SU-DHL-6 (cell line): Measurements from ENCODE around the gene GPSM1.

Source experiments
- CTCF ChIP-seq: fragments of 200-600 bp; sonication (generic); IDR thresholded peaks from one replicate; pipeline ENCODE4 v1.5.1; 2017; ENCODE audit warnings: antibody characterized with exemption, mild to moderate bottlenecking, low read length, moderate library complexity; ENCODE audit not compliant: insufficient read depth, poor library complexity, severe bottlenecking
- EZH2phosphoT487 ChIP-seq: fragments of 200-600 bp; sonication (generic), shearing (Covaris generic); conservative IDR thresholded peaks from 2 replicates; pipeline ENCODE4 v1.6.1; 2018; ENCODE audit warnings: mild to moderate bottlenecking, antibody characterized with exemption, low read length, moderate library complexity, mixed read lengths

- TF ChIP-seq CTCF = no peak
- TF ChIP-seq EZH2phosphoT487 = no peak
Observed at GRCh38 chr9:136358888-136359287, 31.5 kb downstream of the GPSM1 start.
